Glutamatergic neuron (in vitro differentiated cells): ENCODE data around the gene DDX54. TPM values are rescaled to one million over a fixed set of nuclear protein-coding genes. Genes with fewer than 3 reads are reported as not detected.

Experiments used
- DNase-seq: peaks from one replicate; pipeline ENCODE4 v3.0.0; 2022
- H3K27ac Mint-ChIP-seq: one replicate; pipeline ENCODE4 v1.8.0; 2020; ENCODE audit warnings: mild to moderate bottlenecking, mixed read lengths, inconsistent platforms; ENCODE audit not compliant: unreplicated experiment
- H3K27me3 Mint-ChIP-seq: one replicate; pipeline ENCODE4 v1.8.0; 2020; ENCODE audit warnings: mild to moderate bottlenecking, moderate library complexity, mixed read lengths, inconsistent platforms; ENCODE audit not compliant: unreplicated experiment
- H3K36me3 Mint-ChIP-seq: one replicate; pipeline ENCODE4 v1.8.0; 2020; ENCODE audit warnings: mild to moderate bottlenecking, mixed read lengths, inconsistent platforms; ENCODE audit not compliant: unreplicated experiment
- H3K4me1 Mint-ChIP-seq: one replicate; pipeline ENCODE4 v1.8.0; 2020; ENCODE audit warnings: mild to moderate bottlenecking, low read depth, mixed read lengths, inconsistent platforms; ENCODE audit not compliant: unreplicated experiment
- H3K4me3 Mint-ChIP-seq: one replicate; pipeline ENCODE4 v1.8.0; 2020; ENCODE audit warnings: mild to moderate bottlenecking, mixed read lengths, inconsistent platforms; ENCODE audit not compliant: unreplicated experiment
- H3K9me3 Mint-ChIP-seq: one replicate; pipeline ENCODE4 v1.8.0; 2020; ENCODE audit warnings: mild to moderate bottlenecking, moderate library complexity, mixed read lengths, inconsistent platforms; ENCODE audit not compliant: unreplicated experiment
- CTCF ChIP-seq: fragments of 200-600 bp; sonication (generic); IDR thresholded peaks from one replicate; pipeline ENCODE4 v1.5.0; 2021; ENCODE audit not compliant: partially characterized antibody, unreplicated experiment
- total RNA-seq: library from RNA; stranded (reverse); fragmentation: NEBNext Ultra II Directional; extraction: Animal tissue kit (Norgen Biotek cat#: 25700); gene quantifications from one replicate; pipeline ENCODE4 v1.2.1, GENCODE V29; 2021; ENCODE audit not compliant: unreplicated experiment

Gene DDX54
- total RNA-seq, 1 donor from 2014 or later: 16.9 TPM

- no peaks in the 10 kb centered on the region for H3K36me3 Mint-ChIP-seq
- H3K4me1 Mint-ChIP-seq: peaks cover 8% of the 10 kb centered on the region
- no peak for DNase-seq
- no peak for TF ChIP-seq CTCF
- H3K9me3 Mint-ChIP-seq: peaks cover 2% of the 10 kb centered on the region
- H3K4me3 Mint-ChIP-seq: peak overlapping the region; percentile 70
- no peaks in the 10 kb centered on the region for H3K27me3 Mint-ChIP-seq
- peak overlapping the region; percentile 34 for H3K27ac Mint-ChIP-seq
Measured at GRCh38 chr12:113186666-113187325, 1.5 kb upstream of the DDX54 start.

GRCh38 chr12:113186033-113186365 is 721 bp upstream of the DDX54 start:
- Mint-ChIP-seq H3K9me3 (peaks cover 2% of the 10 kb centered on the region), H3K36me3 (no peaks in the 10 kb centered on the region), H3K27me3 (no peaks in the 10 kb centered on the region), H3K4me3 (peak overlapping the region; percentile 70), H3K4me1 (peaks cover 8% of the 10 kb centered on the region), H3K27ac (peak overlapping the region; percentile 34)
- DNase-seq: no peak
- TF ChIP-seq CTCF: no peak

GRCh38 chr12:113184900-113185179 is 438 bp downstream of the DDX54 start:
- peaks cover 5% of the 10 kb centered on the region for H3K9me3 Mint-ChIP-seq
- H3K27me3 Mint-ChIP-seq: peaks cover 1% of the 10 kb centered on the region
- H3K27ac Mint-ChIP-seq: peak overlapping the region; percentile 52
- no peak for TF ChIP-seq CTCF
- H3K4me1 Mint-ChIP-seq: peaks cover 5% of the 10 kb centered on the region
- H3K36me3 Mint-ChIP-seq: no peaks in the 10 kb centered on the region
- DNase-seq: peak; percentile 86
- H3K4me3 Mint-ChIP-seq: peak overlapping the region; percentile 74

- no peak for TF ChIP-seq CTCF
- Mint-ChIP-seq H3K4me1 (peaks cover 5% of the 10 kb centered on the region), H3K36me3 (no peaks in the 10 kb centered on the region)
Measured at GRCh38 chr12:113184098-113184899, 979 bp downstream of the DDX54 start.

GRCh38 chr12:113183030-113183589 is 2.2 kb downstream of the DDX54 start:
- Mint-ChIP-seq H3K36me3 (no peaks in the 10 kb centered on the region), H3K4me1 (peaks cover 5% of the 10 kb centered on the region), H3K27me3 (peaks cover 1% of the 10 kb centered on the region), H3K27ac (no peak overlapping the region), H3K4me3 (no peak overlapping the region), H3K9me3 (peaks cover 6% of the 10 kb centered on the region)
- no peak for DNase-seq
- no peak for TF ChIP-seq CTCF

More at GRCh38 chr12:113184098-113184899, 979 bp downstream of the DDX54 start:
- H3K4me3 Mint-ChIP-seq: peak overlapping the region; percentile 74
- no peak for DNase-seq
- H3K27me3 Mint-ChIP-seq: peaks cover 1% of the 10 kb centered on the region
- H3K27ac Mint-ChIP-seq: peak overlapping the region; percentile 52
- peaks cover 6% of the 10 kb centered on the region for H3K9me3 Mint-ChIP-seq
